Gastroesophageal sphincter (tissue), 3 donors: ENCODE measurements around the gene APBA2.

Experiments
- CTCF ChIP-seq, 4 experiments: fragments of 200-600 bp in 2 of 4; fragments of 450-650 bp in 2 of 4; sonication (generic) in 1 of 4; IDR thresholded peaks; one replicate each; pipeline ENCODE4 v1.5.1; 2017 to 2019; ENCODE audit warnings: antibody characterized with exemption in 4 of 4, mild to moderate bottlenecking in 2 of 4, moderate library complexity in 2 of 4
- POLR2A ChIP-seq, 2 donors: fragments of 450-650 bp; IDR thresholded peaks; one replicate each; pipeline ENCODE4 v1.6.1; 2017; ENCODE audit warnings: antibody characterized with exemption in 2 of 2, mild to moderate bottlenecking in 2 of 2, moderate library complexity in 1 of 2
- POLR2AphosphoS5 ChIP-seq: sonication (generic); formaldehyde crosslinking; IDR thresholded peaks from one replicate; pipeline ENCODE4 v1.6.1; 2017; ENCODE audit warnings: antibody characterized with exemption

GRCh38 chr15:29127506-29128430 is 242.0 kb downstream of the APBA2 start:
- no peak for TF ChIP-seq POLR2AphosphoS5
- TF ChIP-seq CTCF (IDR thresholded peaks at IDR 0.05) = no peak
- no peak for TF ChIP-seq POLR2A (IDR thresholded peaks at IDR 0.05)
